ENCODE results near the gene RPE.

RPE gene

DNA sequence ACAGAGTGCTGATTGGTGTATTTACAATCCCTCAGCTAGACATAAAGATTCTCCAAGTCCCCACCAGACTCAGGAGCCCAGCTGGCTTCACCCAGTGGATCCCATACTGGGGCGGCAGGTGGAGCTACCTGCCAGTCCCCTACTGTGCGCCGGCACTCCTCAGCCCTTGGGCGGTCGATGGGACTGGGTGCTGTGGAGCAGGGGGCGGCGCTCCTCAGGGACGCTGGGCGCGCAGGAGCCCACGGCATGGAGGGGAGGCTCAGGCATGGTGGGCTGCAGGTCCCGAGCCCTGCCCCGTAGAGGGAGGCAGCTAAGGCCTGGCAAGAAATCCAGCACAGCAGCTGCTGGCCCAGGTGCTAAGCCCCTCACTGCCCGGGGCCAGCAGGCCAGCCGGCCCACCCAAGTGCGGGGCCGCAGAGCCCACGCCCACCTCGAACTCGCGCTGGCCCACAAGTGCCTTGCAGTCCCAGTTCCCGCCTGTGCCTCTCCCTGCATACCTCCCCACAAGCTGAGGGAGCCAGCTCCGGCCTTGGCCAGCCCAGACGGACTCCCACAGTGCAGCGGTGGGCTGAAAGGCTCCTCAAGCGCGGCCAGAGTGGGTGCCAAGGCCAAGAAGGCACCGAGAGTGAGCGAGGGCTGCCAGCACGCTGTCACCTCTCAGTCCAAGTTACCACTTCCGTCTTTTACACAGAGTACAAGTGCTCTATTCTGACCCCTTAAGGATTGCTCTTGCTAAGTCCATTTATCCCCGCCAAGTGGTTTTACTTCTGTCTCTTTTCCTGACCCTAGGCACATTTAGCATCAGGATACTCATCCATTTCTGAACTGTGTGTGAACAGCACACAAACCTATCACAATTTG lies 1.7 kb upstream of the RPE start:
- DNase-seq (ENCODE audit: low read depth in 2 of 2): no peak

DNA sequence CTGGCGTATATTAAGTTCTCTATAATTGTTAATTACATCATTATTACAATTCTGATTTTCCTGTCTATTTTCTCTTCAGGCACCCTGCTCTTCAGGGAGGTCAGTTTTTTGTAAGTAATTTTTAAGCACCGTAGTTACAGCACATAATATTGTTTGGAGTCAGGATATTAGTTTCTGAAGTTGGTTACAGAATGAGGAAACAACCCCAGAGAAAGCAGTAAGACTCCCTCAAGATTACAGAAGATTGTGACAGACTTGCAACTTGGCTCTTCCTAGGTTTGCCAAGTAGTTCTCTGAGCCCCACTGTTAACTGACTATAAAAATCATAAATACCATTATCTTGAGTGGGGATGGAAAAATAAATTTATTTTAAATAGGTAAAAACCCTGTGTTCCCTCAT lies 921 bp downstream of the RPE start:
- no peak for DNase-seq (ENCODE audit: low read depth in 2 of 2)

DNA sequence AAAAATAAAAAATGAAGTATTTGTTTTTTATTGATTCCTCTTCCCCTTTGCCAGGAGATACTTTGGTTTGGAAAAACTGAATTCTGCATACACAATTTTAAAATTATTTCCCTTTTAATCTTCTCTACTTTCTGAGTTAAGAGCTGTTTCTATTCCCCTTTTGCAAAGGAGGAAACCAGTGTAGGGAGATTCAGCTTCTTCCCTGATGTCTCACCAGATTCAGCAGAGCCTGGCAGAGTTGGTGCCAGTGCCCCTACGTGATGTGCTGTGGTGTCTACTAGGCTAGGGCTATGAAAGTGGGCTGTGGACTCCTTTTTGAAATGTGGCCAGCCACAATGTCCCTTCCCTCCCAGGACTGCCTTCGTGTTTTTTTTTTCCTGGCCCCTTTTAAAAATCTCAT lies 2.4 kb downstream of the RPE start:
- DNase-seq (ENCODE audit: low read depth in 2 of 2): no peak

DNA sequence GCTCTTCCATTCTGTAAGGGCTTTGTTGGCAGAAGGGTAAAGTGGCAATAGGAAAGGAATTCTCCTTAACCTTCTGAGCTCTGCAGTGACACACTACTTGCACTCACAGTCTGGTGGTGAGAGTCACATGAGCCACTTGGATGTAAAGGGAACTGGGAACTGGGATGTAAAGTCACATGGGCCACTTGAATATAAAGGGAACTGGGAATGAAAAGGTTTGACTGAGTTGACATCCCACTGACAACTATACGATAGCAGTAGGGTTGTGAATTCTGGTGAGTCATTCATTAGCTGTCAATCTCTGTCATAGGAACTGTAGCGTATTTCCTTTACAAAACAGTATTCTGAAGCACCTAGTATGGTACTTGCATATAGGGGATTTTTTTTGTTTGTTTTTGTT lies 5.5 kb downstream of the RPE start:
- DNase-seq (ENCODE audit: low read depth in 2 of 2): no peak

GRCh38 chr2:210009126-210009525 lies 6.7 kb downstream of the RPE start:
- DNase-seq (ENCODE audit: low read depth in 2 of 2): no peak

DNA sequence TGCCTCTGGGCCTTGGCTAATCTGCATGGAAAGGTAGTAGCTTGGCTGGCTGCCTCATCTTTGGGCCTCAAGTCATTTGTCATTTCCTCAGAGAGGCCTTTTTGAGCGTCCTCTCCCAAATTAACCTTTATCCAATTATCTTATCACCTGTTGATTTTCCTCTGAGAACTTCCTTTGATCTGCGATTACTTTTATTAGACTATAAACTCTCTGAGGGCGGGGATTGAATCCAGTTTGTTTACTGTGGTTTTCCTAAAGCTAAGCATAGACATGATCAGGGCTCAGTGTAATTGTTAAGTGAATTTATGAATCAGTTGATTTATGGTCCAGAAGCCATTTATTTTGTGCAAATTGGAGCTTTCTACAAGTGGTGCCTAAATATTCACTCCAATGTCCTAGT lies 7.5 kb downstream of the RPE start:
- DNase-seq (ENCODE audit: low read depth in 2 of 2): no peak

GRCh38 chr2:210020138-210020537 lies 17.7 kb downstream of the RPE start:
- DNase-seq (ENCODE audit: low read depth in 2 of 2): no peak

DNA sequence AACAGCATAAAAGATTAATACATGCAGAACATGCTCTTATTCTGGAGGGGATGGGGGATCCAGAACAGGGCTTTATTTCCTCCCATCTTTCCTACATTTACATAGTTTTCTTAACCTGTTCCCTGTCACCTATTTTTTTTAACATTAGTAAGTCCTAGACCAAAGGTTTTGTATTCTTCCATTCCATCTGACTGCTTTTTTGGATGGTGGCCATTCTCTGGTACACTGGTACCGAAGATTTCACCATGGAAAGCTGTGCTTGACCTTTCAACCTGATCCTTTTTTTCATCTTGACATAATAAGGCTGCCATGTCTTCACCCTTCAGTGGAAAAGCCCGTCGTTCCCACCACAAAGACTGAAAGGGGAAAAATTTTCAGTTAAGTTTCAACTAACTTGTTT lies 20.4 kb downstream of the RPE start:
- DNase-seq (ENCODE audit: low read depth in 2 of 2): no peak

DNA sequence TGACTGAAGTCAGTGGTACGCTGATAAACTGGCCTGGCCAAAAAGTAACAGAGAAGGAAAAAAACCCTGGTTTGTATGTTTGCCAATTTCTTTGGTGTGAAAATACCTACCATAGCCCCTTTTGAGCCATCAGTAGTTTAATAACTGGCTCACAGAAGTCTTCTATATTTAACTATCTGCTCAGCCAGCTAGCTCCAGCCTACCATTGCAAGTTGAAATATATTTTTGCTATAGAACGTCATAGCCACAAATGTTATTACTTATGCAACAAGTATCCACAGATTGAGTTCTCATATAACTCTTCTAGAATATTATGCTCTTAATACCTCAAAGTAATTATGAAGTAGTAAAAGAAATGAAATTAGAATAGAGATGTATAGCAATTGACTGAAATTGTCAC lies 25.2 kb downstream of the RPE start:
- no peak for DNase-seq (ENCODE audit: low read depth in 2 of 2)

GRCh38 chr2:210028178-210028577 lies 25.7 kb downstream of the RPE start:
- no peak for DNase-seq (ENCODE audit: low read depth in 2 of 2)

- no peak for DNase-seq (ENCODE audit: low read depth in 2 of 2)
These were observed 31.7 kb downstream of the RPE start for GRCh38 chr2:210034087-210034683.

DNA sequence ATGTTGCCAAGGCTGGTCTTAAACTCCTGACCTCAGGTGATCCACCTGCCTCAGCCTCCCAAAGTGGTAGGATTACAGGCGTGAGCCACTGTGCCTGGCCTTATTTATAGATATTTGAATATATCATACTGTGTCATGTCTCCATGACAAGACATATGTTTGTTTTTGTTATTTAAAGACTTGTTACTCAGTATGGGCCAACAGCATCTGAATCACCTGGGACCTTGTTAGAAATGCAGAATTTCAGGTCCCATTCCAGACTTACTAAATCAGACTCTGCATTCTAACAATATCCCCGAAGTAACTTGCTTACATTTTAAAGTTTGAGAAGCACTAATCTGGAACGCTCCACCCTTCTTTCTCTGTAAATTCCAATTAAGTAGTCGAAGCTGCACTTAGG lies 33.2 kb downstream of the RPE start:
- DNase-seq (ENCODE audit: low read depth in 2 of 2): no peak

GRCh38 chr2:210038078-210038477 lies 35.6 kb downstream of the RPE start:
- DNase-seq (ENCODE audit: low read depth in 2 of 2): no peak

- DNase-seq (ENCODE audit: low read depth in 2 of 2): no peak
These were observed 44.5 kb downstream of the RPE start for GRCh38 chr2:210046851-210047500.

GRCh38 chr2:210049831-210050230 lies 47.4 kb downstream of the RPE start:
- DNase-seq (ENCODE audit: low read depth in 2 of 2): no peak

GRCh38 chr2:210050885-210051284 lies 48.4 kb downstream of the RPE start:
- DNase-seq (ENCODE audit: low read depth in 2 of 2): no peak

DNA sequence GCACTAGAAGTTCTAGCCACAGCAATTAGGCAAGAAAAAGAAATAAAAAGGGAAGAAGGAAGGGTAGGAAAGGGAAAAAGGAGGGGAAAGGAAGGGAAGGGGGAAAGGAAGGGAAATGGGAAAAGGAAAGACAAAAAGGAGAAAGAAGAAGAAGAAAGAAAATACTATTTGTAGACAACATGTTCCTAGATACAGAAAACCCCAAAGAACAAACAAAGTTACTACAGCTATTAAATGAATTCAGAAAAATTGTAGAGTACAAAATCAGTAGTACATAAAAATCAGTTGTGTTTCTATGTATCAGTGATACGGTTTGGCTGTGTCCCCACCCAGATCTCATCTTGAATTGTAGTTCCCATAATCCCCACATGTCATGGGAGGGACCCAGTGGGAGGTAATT lies 52.3 kb downstream of the RPE start:
- DNase-seq (ENCODE audit: low read depth in 2 of 2): no peak

DNA sequence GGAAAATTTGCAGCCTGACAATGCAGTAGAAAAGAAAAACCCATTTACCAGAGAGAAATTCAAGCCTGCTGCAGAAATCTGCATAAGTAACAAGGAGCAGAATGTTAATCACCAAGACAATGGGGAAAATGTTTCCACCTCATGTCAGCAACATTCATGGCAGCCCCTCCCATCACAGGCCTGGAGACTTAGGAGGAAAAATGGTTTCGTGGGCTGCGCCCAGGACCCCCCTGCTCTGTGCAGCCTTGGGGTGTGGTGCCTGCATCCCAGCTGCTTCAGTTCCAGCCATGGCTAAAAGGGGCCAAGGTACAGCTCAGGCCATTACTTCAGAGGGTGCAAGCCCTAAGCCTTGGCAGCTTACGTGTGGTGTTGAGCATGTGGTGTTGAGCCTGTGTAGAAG lies 53.4 kb downstream of the RPE start:
- DNase-seq (ENCODE audit: low read depth in 2 of 2): no peak

DNA sequence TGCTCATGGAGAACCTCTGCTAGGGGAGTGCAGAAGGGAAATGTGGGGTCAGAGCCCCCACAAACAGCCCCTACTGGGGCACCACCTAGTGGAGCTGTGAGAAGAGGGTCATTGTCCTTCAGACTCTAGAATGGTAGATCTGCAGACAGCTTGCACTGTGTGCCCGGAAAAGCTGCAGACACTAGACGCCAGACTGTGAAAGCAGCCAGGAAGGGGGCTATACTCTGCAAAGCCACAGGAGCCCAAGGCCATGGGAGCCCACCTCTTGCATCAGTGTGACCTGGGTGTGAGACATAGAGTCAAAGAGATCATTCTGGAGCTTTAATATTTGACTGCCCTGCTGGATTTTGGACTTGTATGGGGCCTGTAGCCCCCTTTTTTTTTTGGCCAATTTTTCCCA lies 60.9 kb downstream of the RPE start:
- no peak for DNase-seq (ENCODE audit: low read depth in 2 of 2)
